IMR-90 (cell line): Measurements from ENCODE around the gene KIF1A. TPM values are rescaled to one million over a fixed set of nuclear protein-coding genes. Genes with fewer than 3 reads are reported as not detected.

Experiments used
- ATAC-seq: fragments of 200-7000 bp; cut with Tn5 transposase; 2 replicates; pipeline ENCODE4 v1.9.1; 2020; ENCODE audit warnings: low read depth, mild to moderate bottlenecking, moderate library complexity
- BruUV-seq: library from RNA; stranded (reverse); fragments of 400-500 nt; replicated peaks from 2 replicates; lab custom pipeline; 2021; lab: Mats Ljungman, UMichigan
- CTCF ChIA-PET: fragments of 300-600 bp; formaldehyde crosslinking; extraction: SDS; loops from one replicate; lab custom pipeline; 2021; ENCODE audit warnings: antibody characterized with exemption; lab: Yijun Ruan, JAX
- POLR2A ChIA-PET: fragments of 300-600 bp; sonication (Branson Sonifier 250); formaldehyde crosslinking; loops from one replicate; lab custom pipeline; 2022; ENCODE audit warnings: antibody characterized with exemption; ENCODE audit not compliant: unreplicated experiment; lab: Charles Lee
- DNase-seq: peaks from one replicate; pipeline ENCODE4 v3.0.0; 2013
- H2AFZ ChIP-seq: replicated peaks from 2 replicates; pipeline ENCODE3; 2013; ENCODE audit warnings: low read length, mild to moderate bottlenecking; ENCODE audit not compliant: poor library complexity
- H2AK5ac ChIP-seq: 2 replicates; pipeline ENCODE4 v1.6.1; 2013; ENCODE audit warnings: low read depth, low read length, inconsistent platforms
- H2AK9ac ChIP-seq: replicated peaks from 2 replicates; pipeline ENCODE3; 2013; ENCODE audit warnings: mild to moderate bottlenecking, low read depth, low read length, moderate library complexity; ENCODE audit not compliant: poor library complexity
- H2BK120ac ChIP-seq: 2 replicates; pipeline ENCODE4 v1.6.1; 2013; ENCODE audit warnings: low read depth, low read length, inconsistent platforms
- H2BK15ac ChIP-seq: 3 replicates; pipeline ENCODE4 v1.6.1; 2013; ENCODE audit warnings: low read depth, low read length, inconsistent platforms
- H2BK20ac ChIP-seq: 2 replicates; pipeline ENCODE4 v1.6.1; 2013; ENCODE audit warnings: low read depth, mild to moderate bottlenecking, inconsistent platforms, low read length, moderate library complexity
- H2BK5ac ChIP-seq: 2 replicates; pipeline ENCODE4 v1.6.1; 2013; ENCODE audit warnings: mild to moderate bottlenecking, low read depth, low read length, inconsistent platforms; ENCODE audit not compliant: poor library complexity, severe bottlenecking
- H3K14ac ChIP-seq: replicated peaks from 2 replicates; pipeline ENCODE4 v1.6.1; 2013; ENCODE audit warnings: low read depth, low read length, inconsistent platforms
- H3K18ac ChIP-seq: 2 replicates; pipeline ENCODE4 v1.6.1; 2013; ENCODE audit warnings: low read depth, low read length, control low read depth
- H3K23ac ChIP-seq: 2 replicates; pipeline ENCODE4 v1.6.1; 2013; ENCODE audit warnings: low read depth, low read length, inconsistent platforms
- H3K27ac ChIP-seq: 2 replicates; pipeline ENCODE4 v1.5.1; 2013; ENCODE audit warnings: mild to moderate bottlenecking, control low read depth, low read length; ENCODE audit not compliant: insufficient read depth
- H3K27me3 ChIP-seq: 2 replicates; pipeline ENCODE4 v1.6.1; 2013; ENCODE audit warnings: low read length; ENCODE audit not compliant: control insufficient read depth, insufficient read depth
- H3K36me3 ChIP-seq: 2 replicates; pipeline ENCODE4 v1.6.1; 2013; ENCODE audit warnings: low read length, mixed read lengths; ENCODE audit not compliant: control insufficient read depth, insufficient read depth
- H3K4ac ChIP-seq: 2 replicates; pipeline ENCODE4 v1.6.1; 2013; ENCODE audit warnings: low read depth, low read length, inconsistent platforms
- H3K4me1 ChIP-seq: 2 replicates; pipeline ENCODE4 v1.6.1; 2013; ENCODE audit warnings: low read length, mixed read lengths; ENCODE audit not compliant: control insufficient read depth, insufficient read depth
- H3K4me2 ChIP-seq: 2 replicates; pipeline ENCODE4 v1.6.1; 2013; ENCODE audit warnings: low read depth, mild to moderate bottlenecking, control low read depth, low read length, moderate library complexity
- H3K4me3 ChIP-seq: 2 replicates; pipeline ENCODE4 v1.5.1; 2013; ENCODE audit warnings: low read depth, mild to moderate bottlenecking, control low read depth, low read length, moderate library complexity; ENCODE audit not compliant: insufficient read depth
- H3K56ac ChIP-seq: 2 replicates; pipeline ENCODE4 v1.6.1; 2013; ENCODE audit warnings: low read length, inconsistent platforms; ENCODE audit not compliant: insufficient read depth; ENCODE audit errors: extremely low read depth
- H3K79me1 ChIP-seq, 2 experiments: 2 replicates each; pipeline ENCODE4 v1.6.1; 2013; ENCODE audit warnings: low read length in 2 of 2, inconsistent platforms in 1 of 2, low read depth in 1 of 2
- H3K9ac ChIP-seq: 2 replicates; pipeline ENCODE4 v1.6.1; 2013; ENCODE audit warnings: low read depth, low read length, control low read depth
- H3K9me1 ChIP-seq: 2 replicates; pipeline ENCODE4 v1.6.1; 2013; ENCODE audit warnings: low read length, inconsistent platforms; ENCODE audit not compliant: insufficient read depth
- H3K9me3 ChIP-seq: 2 replicates; pipeline ENCODE4 v1.6.1; 2013; ENCODE audit warnings: low read length; ENCODE audit not compliant: control insufficient read depth, insufficient read depth
- H4K20me1 ChIP-seq: 2 replicates; pipeline ENCODE4 v1.6.1; 2013; ENCODE audit warnings: low read length, inconsistent platforms; ENCODE audit not compliant: insufficient read depth
- H4K5ac ChIP-seq: 2 replicates; pipeline ENCODE4 v1.6.1; 2013; ENCODE audit warnings: mild to moderate bottlenecking, low read depth, low read length, control low read depth
- H4K8ac ChIP-seq, 2 experiments: 2 replicates each; pipeline ENCODE4 v1.6.1; 2013; ENCODE audit warnings: low read depth in 2 of 2, low read length in 2 of 2, control low read depth in 1 of 2, inconsistent platforms in 1 of 2
- H4K91ac ChIP-seq: 2 replicates; pipeline ENCODE4 v1.6.1; 2013; ENCODE audit warnings: low read depth, low read length, inconsistent platforms; ENCODE audit not compliant: insufficient read depth
- BHLHE40 ChIP-seq: fragments of 150-350 bp; IDR thresholded peaks from 2 replicates; pipeline ENCODE4 v1.6.1; 2016; ENCODE audit warnings: mild to moderate bottlenecking, low read depth, low read length
- FOS ChIP-seq: fragments of 150-350 bp; IDR thresholded peaks from 2 replicates; pipeline ENCODE4 v1.6.1; 2016; ENCODE audit warnings: low read depth, low read length
- MAFK ChIP-seq: IDR thresholded peaks from 2 replicates; pipeline ENCODE4 v1.6.1; 2012; ENCODE audit warnings: low read depth, low read length, improper control_type of control experiment
- MAZ ChIP-seq: IDR thresholded peaks from 2 replicates; pipeline ENCODE4 v1.6.1; 2012; ENCODE audit warnings: low read depth, mild to moderate bottlenecking, low read length, improper control_type of control experiment, moderate library complexity, borderline replicate concordance
- MXI1 ChIP-seq: IDR thresholded peaks from 2 replicates; pipeline ENCODE4 v1.6.1; 2012; ENCODE audit warnings: low read depth, mild to moderate bottlenecking, low read length, moderate library complexity, borderline replicate concordance
- NFE2L2 ChIP-seq: fragments of 150-350 bp; IDR thresholded peaks from 2 replicates; pipeline ENCODE4 v1.6.1; 2016; ENCODE audit warnings: low read depth, mild to moderate bottlenecking, low read length
- POLR2A ChIP-seq: IDR thresholded peaks from 2 replicates; pipeline ENCODE4 v1.6.1; 2012; ENCODE audit warnings: mild to moderate bottlenecking, low read depth, low read length
- RAD21 ChIP-seq: IDR thresholded peaks from 2 replicates; pipeline ENCODE4 v1.6.1; 2012; ENCODE audit warnings: low read length, improper control_type of control experiment
- RFX5 ChIP-seq: IDR thresholded peaks from 2 replicates; pipeline ENCODE4 v1.8.0; 2012; ENCODE audit warnings: low read depth, mild to moderate bottlenecking, low read length, moderate library complexity
- SMC3 ChIP-seq: fragments of 150-350 bp; IDR thresholded peaks from 2 replicates; pipeline ENCODE4 v1.6.1; 2016; ENCODE audit warnings: low read depth, mild to moderate bottlenecking, antibody characterized with exemption, low read length, moderate library complexity
- WGBS, 2 experiments: methylation state at CpG; one replicate each; pipeline versions ENCODE4 v1.1.5 to v1.1.7; 2013; ENCODE audit warnings: missing lambda C conversion rate in 2 of 2; ENCODE audit not compliant: insufficient read length in 1 of 2; ENCODE audit errors: extremely low coverage in 2 of 2; 5-methylcytosine and 5-hydroxymethylcytosine counted together
- dilution Hi-C: fragments of 300-500 bp; cut with HindIII; formaldehyde crosslinking; loops from one replicate; pipeline ENCODE4 v1.14.3; 2018; ENCODE audit warnings: low sequenced_read_pairs; ENCODE audit not compliant: unreplicated experiment
- in situ Hi-C: fragments of 300-500 bp; cut with MboI; formaldehyde crosslinking; loops from 3 replicates; pipeline ENCODE4 v1.14.3; 2019; ENCODE audit warnings: low sequenced_read_pairs, inconsistent platforms, mixed read lengths
- intact Hi-C: fragments of 100-400 bp; cut with micrococcal nuclease; formaldehyde crosslinking; loops from 2 replicates; pipeline ENCODE4 v1.10.0; 2022
- polyA plus RNA-seq, 3 experiments: library from polyadenylated mRNA; depleted of rRNA; stranded (reverse); fragments of >200 nt; gene quantifications; 2 replicates each; pipeline ENCODE4 v1.2.3, GENCODE V29; 2012; ENCODE audit warnings: low replicate concordance in 1 of 3
- total RNA-seq: library from RNA; depleted of rRNA; stranded (reverse); fragments of >200 nt; gene quantifications from 2 replicates; pipeline ENCODE4 v1.2.3, GENCODE V29; 2012
- TF ChIP-seq, protein P1 (sequence below): fragments of 150-350 bp; IDR thresholded peaks from 2 replicates; pipeline ENCODE4 v1.6.1; 2016; ENCODE audit warnings: low read depth, mild to moderate bottlenecking, low read length, moderate library complexity, borderline replicate concordance
- TF ChIP-seq, protein P2 (sequence below): fragments of 150-350 bp; IDR thresholded peaks from 2 replicates; pipeline ENCODE4 v1.6.1; 2017; ENCODE audit warnings: mild to moderate bottlenecking, antibody characterized with exemption, low read length, low read depth

The KIF1A gene
- total and polyA plus RNA-seq, 2 of the 4 experiments (the other 2 are of a cell fraction) = under 0.01 TPM; not detected in 1

DNA sequence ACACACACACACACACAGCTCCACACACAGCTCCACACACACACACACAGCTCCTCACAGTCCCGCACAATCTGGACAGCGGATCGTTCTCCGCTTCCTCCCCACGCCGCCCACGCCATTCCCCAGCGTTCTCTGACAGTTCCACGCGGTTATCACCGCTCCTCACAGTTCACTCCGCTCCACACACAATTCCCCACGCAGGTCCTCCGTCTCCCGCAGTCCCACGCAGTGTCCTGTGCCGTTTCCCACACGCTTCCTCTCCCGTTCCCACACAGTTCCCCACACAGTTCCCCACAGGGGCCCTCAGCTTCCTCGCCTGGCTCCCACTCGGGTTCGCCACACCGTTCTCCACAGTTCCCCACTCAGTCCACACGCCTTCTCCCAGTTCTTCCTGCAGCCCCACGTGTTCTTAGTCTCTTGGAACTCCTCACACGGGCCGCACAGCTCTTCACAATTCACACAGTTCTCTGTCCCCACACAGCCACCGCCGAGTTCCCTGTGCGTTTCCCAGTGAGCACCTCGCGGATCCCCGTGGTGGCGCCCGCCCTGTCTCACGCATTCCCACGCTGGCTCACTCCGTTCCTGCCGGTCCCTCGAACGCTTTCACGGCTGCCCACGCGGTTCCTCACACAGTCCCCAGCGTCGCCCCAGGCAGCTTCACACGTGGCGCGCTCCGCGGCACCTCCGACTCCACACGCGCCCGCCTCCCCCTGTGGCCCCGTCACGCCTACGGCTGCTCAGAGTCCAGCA is 38.4 kb downstream of the KIF1A start:
- H3K18ac ChIP-seq = no peak overlapping the region
- in situ Hi-C loops (no loop called here), intact Hi-C loops (no loop called here), dilution Hi-C loops (no loop called here)
- H3K4me3 ChIP-seq = no peak overlapping the region
- ATAC-seq (no peak), DNase-seq (no peak)
- H4K5ac ChIP-seq = no peak overlapping the region
- WGBS, 2 experiments = 84% methylated on average over 38 of the region's 58 CpGs; no CpG with 5 or more reads in 1 of the 2 experiments
- no peak overlapping the region for H2BK15ac ChIP-seq
- H2AK5ac ChIP-seq = no peak overlapping the region
- H3K4ac ChIP-seq = no peak overlapping the region
- H4K20me1 ChIP-seq = no peaks in the 10 kb centered on the region
- H2AFZ ChIP-seq = no peak overlapping the region
- H3K56ac ChIP-seq = no peak overlapping the region
- H4K91ac ChIP-seq = no peak overlapping the region
- H3K36me3 ChIP-seq = no peaks in the 10 kb centered on the region
- POLR2A ChIA-PET = no interaction called here
- H3K9me1 ChIP-seq = no peaks in the 10 kb centered on the region
- H3K14ac ChIP-seq = no peak overlapping the region
- H3K9ac ChIP-seq = no peak overlapping the region
- no peak overlapping the region for H3K4me2 ChIP-seq
- H2AK9ac ChIP-seq = no peak overlapping the region
- no peaks in the 10 kb centered on the region for H3K79me1 ChIP-seq
- no peak overlapping the region for H3K27ac ChIP-seq
- no peak overlapping the region for H3K23ac ChIP-seq
- H3K9me3 ChIP-seq = peaks cover 3% of the 10 kb centered on the region; the same call in 1 of the 2 replicates
- CTCF ChIA-PET = no interaction called here
- BruUV-seq = no TSS peak
- TF ChIP-seq FOS = no peak
- TF ChIP-seq, protein P1, sequence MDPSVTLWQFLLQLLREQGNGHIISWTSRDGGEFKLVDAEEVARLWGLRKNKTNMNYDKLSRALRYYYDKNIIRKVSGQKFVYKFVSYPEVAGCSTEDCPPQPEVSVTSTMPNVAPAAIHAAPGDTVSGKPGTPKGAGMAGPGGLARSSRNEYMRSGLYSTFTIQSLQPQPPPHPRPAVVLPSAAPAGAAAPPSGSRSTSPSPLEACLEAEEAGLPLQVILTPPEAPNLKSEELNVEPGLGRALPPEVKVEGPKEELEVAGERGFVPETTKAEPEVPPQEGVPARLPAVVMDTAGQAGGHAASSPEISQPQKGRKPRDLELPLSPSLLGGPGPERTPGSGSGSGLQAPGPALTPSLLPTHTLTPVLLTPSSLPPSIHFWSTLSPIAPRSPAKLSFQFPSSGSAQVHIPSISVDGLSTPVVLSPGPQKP = no peak
- TF ChIP-seq POLR2A = no peak
- TF ChIP-seq NFE2L2 = no peak
- TF ChIP-seq, protein P2, sequence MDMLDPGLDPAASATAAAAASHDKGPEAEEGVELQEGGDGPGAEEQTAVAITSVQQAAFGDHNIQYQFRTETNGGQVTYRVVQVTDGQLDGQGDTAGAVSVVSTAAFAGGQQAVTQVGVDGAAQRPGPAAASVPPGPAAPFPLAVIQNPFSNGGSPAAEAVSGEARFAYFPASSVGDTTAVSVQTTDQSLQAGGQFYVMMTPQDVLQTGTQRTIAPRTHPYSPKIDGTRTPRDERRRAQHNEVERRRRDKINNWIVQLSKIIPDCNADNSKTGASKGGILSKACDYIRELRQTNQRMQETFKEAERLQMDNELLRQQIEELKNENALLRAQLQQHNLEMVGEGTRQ = no peak
- no peak for TF ChIP-seq MAZ
- TF ChIP-seq MXI1 = no peak
- TF ChIP-seq MAFK = no peak
- TF ChIP-seq RFX5 = no peak
- TF ChIP-seq SMC3 = no peak
- TF ChIP-seq BHLHE40 = no peak
- TF ChIP-seq RAD21 = no peak
- H4K8ac ChIP-seq = no peak overlapping the region
- H2BK120ac ChIP-seq = no peak overlapping the region
- no peak overlapping the region for H2BK20ac ChIP-seq
- no peaks in the 10 kb centered on the region for H3K4me1 ChIP-seq
- H3K27me3 ChIP-seq = no peaks in the 10 kb centered on the region; the same call in 1 of the 2 replicates
- no peak overlapping the region for H2BK5ac ChIP-seq
